Measurements from ENCODE around the gene CRAMP1.
A peak's percentile ranks its signal among the peaks of the same experiment; 100 is the strongest.
"Not testable (repeated sequence)": the region's sequence is repeated elsewhere in the genome, so short reads cannot be mapped to it uniquely, and the experiment has no call there.

Gene CRAMP1

DNA sequence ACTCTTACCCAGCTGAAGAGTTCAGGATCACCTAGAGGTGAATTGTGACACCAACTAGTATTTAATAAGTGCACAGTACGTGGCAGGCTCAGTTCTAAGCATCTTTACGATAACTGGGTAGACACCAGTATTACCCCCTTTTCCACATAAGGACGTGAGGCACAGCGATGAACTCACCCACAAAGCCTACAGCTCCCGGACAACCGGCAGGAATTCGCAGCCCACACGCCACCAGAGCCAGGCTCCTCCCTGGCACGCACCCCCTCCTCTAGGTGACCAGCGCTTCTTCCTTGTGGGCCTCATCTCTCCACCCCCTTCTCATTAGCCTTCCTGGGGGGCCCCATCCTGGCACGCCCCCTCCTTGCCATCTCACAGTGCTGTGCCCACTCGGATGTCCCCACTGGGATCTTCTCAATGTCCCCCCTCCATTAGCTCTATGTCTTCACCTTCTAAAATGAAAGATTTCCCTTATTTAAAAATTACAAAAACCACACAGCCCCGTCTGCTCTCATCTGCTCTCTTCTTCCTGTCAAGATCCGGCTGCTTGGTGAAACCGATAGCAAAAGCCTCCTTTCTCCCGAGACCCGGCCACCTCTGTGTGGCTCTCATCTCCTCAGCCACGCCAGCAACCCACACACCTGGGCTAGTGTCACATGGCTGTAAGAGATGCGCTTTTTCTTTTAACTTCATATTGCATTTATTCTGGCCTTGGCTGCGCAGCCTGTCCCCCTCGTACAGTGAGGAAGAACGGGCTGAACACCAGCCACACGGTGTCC lies 21.0 kb upstream of the CRAMP1 start:
- DNase-seq: no peak
- intact Hi-C loops (cut with DNase I): no loop called here

DNA sequence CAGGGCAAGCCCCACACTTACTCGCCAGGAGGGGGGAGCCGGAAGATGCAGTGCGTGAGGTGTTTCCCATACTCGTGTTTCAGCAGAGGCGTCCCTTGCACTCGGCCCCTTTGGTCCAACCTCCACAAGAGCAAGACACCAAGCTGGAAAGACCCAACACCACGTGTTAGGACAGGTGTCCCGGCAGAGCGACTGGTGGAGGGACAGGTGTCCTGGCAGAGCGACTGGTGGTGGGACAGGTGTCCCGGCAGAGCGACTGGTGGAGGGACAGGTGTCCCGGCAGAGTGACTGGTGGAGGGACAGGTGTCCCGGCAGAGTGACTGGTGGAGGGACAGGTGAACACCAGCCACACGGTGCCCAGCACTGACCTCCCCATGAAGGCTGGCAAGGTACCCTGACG lies 19.7 kb upstream of the CRAMP1 start:
- intact Hi-C loops (cut with DNase I): no loop called here
- DNase-seq: no peak

DNA sequence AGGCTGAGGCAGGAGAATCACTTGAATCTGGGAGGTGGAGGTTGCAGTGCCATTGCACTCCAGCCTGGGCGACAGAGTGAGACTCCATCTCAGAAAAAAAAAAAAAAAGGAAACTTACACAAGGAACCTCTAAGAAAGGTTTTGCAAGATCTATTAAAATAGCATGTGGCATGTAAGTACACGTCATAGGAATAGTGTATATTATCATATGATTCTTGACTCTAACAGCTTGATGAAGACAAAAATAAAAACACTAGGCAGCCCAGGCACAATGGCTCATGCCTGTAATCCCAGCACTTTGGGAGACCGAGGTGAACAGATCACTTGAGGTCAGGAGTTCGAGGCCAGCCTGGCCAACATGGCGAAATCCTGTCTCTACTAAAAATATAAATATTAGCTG lies 16.6 kb upstream of the CRAMP1 start:
- DNase-seq; intact Hi-C loops (cut with DNase I): not testable (repeated sequence)

DNA sequence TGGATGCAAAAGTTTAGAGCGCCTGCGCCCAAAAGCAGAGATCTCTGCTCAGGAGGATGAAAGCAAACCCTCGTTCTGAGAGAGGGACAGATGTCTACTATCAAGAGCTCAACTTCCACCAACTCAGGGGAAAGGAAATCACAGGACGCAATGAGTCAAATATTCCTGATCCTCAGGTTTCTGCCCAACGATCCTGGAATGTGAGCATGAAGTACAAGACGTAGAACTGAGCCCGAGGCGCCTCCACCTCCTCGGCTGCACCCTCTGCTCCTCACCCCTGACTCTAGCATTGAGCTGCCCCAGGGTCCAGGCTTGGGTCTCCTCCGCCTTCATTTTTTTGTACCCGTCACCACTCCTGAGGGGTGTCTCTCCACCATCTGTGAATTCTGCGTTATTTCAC lies 15.6 kb upstream of the CRAMP1 start:
- DNase-seq: no peak
- intact Hi-C loops (cut with DNase I): no loop called here

DNA sequence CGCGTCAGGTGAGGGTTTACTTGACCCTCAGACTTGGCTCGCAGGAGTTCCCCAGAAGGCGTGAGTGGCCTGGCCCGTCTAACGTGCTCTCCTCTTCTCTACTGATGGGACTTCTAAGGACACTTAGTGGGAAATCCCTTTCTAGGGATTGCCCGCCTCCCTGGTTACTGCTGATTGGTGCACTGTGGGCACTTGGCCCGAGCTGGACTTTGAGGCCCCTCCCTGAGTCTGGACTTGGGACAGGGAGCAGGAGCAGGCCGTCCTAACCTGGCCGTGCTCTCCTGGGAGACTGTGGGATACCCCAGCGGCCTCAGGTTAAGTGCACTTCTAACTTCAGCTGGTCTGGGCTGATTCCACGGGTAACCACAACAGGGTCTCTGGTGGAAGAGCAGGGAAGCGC lies 15.0 kb upstream of the CRAMP1 start:
- DNase-seq: no peak
- intact Hi-C loops (cut with DNase I): no loop called here

DNA sequence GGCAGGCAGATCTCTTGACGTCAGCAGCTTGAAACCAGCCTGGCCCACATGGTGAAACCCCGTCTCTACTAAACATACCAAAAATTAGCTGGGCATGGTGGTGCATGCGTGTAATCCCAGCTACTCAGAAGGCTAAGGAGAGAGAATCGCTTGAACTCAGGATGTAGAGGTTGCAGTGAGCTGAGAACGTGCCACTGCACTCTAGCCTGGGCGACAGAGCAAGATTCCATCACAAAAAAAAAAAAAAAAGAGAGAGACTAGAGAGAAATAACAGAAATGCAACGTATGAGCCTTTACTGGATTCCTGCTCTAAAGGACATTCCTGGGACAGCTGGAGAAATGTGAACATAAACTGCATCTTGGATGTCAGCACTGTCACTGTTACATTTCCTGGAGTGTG lies 11.1 kb upstream of the CRAMP1 start:
- intact Hi-C loops (cut with DNase I): no loop called here
- no peak for DNase-seq

DNA sequence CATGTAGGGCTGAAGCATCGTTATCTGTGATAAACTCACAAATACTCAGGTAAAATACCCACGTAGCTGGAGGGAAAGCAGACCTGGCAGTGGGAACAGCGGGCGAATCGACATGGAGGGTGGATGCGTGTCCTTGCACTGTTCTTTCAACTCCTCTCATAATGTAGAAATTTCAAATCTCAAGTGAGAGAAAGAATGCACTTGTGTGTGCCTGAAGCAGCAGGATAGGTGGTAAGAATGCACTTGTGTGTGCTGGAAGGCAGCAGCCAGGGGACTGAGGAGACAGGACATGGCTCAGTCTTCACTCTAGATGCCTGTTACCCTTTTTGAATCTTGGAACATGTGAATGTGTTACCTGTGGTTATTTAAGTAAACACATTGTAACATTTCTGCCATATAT lies 10.7 kb upstream of the CRAMP1 start:
- intact Hi-C loops (cut with DNase I): no loop called here
- no peak for DNase-seq

DNA sequence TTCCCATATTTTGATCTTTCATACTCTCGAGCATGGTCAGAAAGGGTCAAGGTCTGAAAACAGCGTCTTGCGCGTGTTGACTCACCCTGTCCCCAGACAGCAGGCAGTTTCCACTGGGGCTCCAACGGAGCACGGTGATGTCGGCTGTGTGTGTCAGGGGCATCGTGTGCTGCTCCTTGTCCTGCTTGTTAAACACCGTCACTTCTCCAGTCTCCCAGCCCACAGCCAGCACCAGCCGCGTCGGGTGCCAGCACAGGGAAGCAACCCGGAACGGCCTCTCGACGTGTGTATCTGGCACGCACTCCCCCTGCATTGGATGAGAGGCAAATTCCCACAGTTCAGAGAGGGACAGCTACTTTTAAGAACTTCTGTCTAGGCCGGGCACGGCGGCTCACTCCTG lies 9.9 kb upstream of the CRAMP1 start:
- no peak for DNase-seq
- intact Hi-C loops (cut with DNase I): no loop called here

DNA sequence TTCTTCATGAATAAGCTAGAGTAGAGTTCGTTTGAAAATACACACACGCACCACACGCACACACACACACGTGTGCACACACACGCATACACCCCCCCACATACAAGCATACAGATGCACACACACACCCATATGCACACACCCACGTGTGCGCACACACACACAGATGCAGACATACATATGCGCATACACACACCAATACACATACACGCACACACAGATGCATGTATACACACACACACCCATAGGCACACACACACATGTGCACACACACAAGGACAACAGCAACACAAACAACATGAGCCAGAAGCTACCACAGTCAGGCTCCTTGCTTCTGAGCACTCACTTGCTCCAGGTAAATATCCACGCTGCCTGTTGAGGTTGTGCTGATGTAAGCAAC lies 5.4 kb upstream of the CRAMP1 start:
- intact Hi-C loops (cut with DNase I): no loop called here
- no peak for DNase-seq

DNA sequence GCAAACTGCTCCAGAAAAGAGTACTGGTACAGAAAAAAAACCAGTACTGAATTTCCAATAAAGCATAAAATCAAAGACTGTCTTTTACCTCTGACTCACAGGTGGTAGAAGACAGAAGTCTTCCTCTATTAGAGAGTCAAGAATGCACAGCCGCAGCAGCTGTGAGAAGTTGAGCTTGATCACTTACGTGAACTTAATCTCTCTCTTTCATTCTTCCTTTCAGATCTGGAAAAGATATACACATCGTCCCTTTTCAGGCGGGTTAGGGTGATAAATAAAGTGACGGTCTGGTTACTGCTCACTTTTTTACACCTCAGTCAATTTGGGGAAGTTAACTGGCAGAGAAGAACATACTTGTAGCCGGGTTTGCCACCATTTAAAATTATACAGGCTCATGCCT lies 4.2 kb upstream of the CRAMP1 start:
- no peak for DNase-seq
- intact Hi-C loops (cut with DNase I): no loop called here

DNA sequence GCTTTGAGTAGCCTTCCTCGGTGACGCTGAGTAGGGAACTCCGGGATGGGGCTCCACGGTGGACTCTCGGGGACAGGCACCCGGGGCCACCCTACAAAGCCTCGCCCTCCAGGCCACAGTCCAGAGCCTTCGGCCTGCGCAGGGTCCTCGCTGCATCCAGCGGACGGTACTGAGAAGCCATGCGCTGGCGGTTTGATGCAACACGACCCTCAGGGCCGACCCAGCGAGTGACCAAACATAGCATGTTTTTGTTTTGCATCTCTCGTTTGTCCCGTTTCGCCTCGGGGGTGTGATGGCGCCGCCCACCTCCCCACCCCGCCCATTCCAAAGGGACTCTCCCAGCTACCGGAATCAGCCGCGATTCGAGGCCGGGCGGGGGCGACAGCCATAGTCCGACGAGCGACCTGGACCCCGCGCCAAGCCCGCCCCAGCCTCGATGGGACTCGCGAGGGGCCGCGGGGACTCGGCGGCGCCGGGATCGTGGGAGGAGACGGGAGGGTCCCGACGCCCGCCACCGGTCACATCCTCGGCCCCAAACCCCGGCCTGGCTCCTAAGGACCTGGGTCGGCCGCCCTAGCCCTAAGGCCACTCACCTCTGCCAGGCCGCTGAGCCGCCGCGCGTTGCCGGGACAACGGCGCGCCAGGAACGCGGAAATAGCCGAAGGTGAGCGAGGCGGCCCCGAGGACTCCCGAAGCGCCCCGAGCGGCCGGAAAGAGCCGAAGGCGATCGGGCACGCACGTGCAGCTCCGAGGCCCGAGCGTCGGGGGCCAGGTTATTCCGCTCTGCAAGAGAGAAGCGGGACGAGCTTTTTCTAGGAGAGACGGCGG lies 1.9 kb upstream of the CRAMP1 start:
- intact Hi-C loops (cut with DNase I): loop anchor here (5.0 to 10.0 kb wide), 2 partner anchors 97 to 115 kb away; partner anchors contain the start of genes MAPK8IP3 and TELO2
- DNase-seq: peak; percentile 42 to 89 (median 78)

DNA sequence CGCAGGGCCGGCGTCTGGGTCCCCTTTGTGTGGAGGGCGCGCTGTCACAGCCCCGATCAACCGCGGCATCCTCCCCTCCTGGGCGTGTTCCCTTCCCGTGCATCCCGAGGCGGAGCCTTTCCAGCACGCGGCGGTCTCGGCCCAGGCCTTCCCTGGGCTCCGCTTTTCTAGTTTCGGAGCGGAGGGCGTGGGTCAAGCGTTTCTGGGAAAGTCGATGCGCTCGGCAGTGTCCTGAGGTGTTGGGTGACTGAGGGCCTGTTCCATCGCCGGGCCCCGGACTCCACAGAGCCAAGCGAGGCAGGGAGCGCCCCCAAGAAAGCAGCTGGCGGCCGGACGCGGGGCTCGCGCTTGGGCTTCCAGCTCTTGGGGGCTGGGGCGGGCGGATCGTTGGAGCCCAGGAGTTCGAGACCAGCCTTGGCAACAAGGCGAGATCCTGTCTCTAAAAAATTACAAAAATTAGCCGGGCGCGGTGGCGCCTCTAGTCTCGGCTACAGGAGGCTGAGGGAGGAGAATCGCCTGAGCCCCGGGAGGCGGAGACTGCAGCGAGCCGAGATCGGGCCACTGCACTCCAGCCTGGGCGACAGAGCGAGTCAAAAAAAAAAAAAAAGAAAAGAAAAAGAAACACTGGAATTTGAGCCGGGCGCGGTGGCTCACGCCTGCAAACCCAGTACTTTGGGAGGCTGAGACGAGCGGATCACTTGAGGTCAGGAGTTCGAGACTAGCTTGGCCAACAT lies 1.1 kb upstream of the CRAMP1 start:
- peak in 3 of 42 donors; percentile 13 to 15 (median 14) for DNase-seq
- intact Hi-C loops (cut with DNase I): loop anchor here (5.0 to 10.0 kb wide), 2 partner anchors 96 to 116 kb away; partner anchors contain the start of genes MAPK8IP3 and TELO2

DNA sequence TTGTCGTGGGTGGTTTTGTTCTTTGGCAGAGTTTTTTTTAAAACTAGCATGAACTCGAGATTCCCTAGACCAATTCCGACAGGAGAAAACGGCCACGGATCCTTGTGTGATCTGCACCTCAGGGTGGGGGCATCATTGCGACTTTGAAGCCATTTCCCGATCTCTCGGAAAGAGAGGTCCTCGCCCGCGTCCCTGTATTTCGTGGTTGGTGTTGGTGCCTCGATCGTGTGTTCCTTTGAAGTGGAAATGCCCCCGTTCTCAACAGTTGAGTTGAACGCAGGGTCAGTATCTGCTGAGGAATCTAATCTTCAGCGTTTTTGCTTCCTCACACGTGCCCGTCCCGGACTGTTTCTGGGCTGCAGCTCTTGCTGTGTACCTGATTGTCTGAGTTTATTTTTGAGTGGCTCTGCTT lies 1.1 kb downstream of the CRAMP1 start:
- no peak for DNase-seq
- intact Hi-C loops (cut with DNase I): loop anchor here (5.0 to 10.0 kb wide), 2 partner anchors 94 to 118 kb away; partner anchors contain the start of genes MAPK8IP3 and TELO2

DNA sequence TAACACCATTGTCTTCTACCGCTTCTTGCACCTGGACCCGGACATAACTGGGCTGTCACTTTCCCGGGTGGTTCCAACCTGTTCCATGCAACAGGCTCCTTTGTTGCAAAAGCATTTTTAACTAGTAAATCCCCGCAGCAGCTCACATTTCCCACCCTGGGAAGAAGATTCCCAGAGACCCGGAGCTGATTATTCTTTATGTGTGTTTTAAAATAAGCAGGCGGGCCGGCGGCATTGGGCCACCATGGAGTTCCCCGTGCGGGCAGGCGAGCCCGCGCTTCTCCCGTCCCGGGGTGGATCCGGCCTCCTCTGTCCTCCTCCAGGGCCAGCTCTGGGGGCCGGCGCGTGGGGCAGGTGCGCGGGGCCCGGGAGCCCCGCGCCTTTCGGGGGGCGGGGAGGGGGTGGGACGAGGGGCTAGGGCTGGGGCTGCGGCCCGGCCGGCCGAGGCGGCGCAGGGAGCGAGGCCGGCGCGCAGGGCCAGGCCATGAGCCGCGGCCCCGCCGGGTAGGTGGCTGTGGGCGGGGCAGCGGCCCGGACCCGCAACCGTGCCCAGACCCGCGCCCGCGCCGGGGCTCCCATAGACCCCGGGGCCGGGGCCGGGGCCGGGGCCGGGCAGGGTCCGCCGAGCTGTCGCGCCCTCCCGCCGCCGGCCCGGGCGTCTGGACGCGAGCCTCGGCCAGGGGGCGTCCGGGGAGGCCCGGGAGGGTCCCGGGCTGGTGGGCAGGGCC lies 1.7 kb downstream of the CRAMP1 start:
- intact Hi-C loops (cut with DNase I): loop anchor here (5.0 to 10.0 kb wide), 2 partner anchors 93 to 119 kb away; partner anchors contain the start of genes MAPK8IP3 and TELO2
- DNase-seq: peak in 1 of 42 donors; percentile 29

DNA sequence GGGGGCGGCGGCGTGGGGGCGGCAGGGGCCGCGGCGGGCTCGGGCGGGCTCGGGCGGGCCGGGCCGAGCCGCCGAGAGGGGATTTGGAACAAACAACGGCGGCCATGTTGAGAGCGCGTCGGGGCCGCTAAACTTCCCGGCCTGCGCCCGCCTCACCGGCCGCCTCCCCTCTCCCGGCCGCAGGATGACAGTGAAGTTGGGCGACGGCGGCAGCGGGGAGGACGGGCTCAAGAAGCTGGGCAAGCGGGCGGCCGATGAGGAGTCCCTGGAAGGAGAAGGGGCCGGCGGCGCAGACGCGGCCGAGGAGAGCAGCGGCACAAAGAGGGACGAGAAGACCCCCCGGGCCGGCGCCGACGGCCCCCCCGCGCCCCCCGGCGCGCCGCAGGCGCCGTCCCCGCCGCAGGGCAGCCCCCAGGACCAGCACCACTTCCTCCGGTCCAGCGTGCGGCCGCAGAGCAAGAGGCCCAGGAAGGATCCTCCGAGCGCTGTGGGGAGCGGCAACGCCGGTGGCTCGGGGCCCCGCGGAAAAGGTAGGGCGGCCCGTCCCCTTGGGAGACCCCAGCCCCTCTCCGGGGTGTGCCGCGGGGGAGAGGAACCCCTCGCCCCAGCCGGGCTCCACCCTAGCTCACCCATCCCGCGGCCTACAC lies 2.4 kb downstream of the CRAMP1 start:
- peak in 3 of 42 donors; percentile 9 to 31 (median 17) for DNase-seq
- intact Hi-C loops (cut with DNase I): loop anchor here (5.0 to 10.0 kb wide), 2 partner anchors 93 to 120 kb away; partner anchors contain the start of genes MAPK8IP3 and TELO2

DNA sequence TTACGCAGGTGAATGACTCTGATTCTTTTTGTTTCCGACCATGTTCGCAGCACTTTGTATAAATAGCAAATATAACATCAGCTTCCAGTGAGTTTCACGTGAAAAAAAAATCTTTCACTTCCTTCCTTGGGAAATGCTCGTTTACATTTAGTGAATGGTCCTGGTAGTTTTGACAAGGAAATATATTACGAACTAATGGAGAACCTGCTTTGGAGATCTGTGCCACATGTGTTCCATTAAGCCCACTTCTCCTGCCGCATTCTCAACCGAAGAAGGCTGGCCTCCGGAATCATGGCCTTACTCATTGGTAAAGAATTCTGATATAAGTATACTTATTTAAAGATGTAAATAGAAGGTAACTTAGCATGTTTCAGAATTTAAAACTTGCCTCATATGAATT lies 3.6 kb downstream of the CRAMP1 start:
- intact Hi-C loops (cut with DNase I): loop anchor here (10.0 kb wide), 1 partner anchor 121 kb away; the partner anchor contains the start of gene TELO2
- DNase-seq: no peak

DNA sequence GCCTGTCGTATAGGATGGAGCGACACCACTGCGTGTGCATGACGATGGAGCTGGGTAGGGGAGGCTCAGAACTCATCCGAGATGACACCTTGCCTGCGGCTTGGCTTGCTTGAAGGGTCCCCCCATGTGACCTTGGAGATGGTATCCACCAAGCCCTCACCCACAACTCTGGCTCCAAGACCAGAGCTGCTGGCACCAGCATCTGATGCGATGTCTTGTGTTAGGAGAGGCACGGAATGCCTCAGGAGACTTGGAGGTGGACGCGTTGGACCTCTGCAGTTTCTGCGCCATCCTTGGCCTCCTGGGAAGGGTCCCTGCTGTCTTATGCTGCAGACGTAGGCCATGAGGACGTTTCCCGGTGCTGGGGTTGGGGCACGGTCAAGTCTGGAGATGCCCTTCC lies 7.8 kb downstream of the CRAMP1 start:
- intact Hi-C loops (cut with DNase I): loop anchor here (10.0 kb wide), 1 partner anchor 125 kb away; the partner anchor contains the start of gene TELO2
- DNase-seq: no peak

DNA sequence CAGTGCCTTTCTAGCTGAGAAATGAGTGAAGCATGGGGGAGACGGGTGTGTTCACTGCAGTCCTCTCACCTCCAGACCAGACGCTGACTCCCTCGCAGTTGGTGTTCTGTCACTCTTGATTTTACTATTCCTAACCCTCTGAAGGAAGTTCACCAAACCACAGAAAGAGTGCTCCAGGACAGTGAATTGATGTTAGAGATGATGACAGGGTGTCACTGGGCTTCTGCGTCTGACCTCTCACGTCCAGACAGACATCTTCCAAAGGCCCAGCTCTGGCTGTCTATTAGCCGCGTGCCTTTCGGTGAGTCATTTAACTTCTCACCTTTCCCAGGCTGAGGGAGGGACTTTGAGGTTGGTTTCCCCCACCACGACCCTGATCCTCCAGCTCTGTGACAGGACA lies 8.2 kb downstream of the CRAMP1 start:
- intact Hi-C loops (cut with DNase I): no loop called here
- no peak for DNase-seq

All from head of caudate nucleus (tissue), 42 donors.